ENCODE data around the gene PMPCA.

DNA sequence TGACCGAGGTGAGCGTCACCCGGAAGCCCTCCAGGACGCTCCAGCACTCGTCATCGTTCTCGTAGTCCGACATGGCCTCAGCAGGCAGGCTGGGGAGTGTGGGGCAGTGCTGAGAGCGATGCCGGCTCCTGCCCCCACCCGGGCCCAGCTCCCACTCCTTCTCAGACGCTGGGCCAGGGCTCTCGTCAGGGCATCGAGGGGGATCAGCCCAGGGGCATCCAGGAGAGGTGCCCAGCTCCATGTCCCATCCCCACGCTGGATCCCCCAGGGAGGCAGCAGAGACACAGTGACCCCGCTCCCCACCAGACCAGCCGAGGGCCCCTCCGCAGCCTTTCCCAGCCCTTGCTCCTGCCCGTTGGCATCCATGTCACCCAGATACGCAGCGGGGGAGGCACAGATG, 38.5 kb upstream of the PMPCA start:
- TF ChIP-seq, protein P1, sequence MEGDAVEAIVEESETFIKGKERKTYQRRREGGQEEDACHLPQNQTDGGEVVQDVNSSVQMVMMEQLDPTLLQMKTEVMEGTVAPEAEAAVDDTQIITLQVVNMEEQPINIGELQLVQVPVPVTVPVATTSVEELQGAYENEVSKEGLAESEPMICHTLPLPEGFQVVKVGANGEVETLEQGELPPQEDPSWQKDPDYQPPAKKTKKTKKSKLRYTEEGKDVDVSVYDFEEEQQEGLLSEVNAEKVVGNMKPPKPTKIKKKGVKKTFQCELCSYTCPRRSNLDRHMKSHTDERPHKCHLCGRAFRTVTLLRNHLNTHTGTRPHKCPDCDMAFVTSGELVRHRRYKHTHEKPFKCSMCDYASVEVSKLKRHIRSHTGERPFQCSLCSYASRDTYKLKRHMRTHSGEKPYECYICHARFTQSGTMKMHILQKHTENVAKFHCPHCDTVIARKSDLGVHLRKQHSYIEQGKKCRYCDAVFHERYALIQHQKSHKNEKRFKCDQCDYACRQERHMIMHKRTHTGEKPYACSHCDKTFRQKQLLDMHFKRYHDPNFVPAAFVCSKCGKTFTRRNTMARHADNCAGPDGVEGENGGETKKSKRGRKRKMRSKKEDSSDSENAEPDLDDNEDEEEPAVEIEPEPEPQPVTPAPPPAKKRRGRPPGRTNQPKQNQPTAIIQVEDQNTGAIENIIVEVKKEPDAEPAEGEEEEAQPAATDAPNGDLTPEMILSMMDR (IDR thresholded peaks at IDR 0.05; ENCODE audit: insufficient read depth, low read length), result no peak
- TF ChIP-seq POLR2AphosphoS5 (IDR thresholded peaks at IDR 0.05; ENCODE audit: low read depth), result no peak
- TF ChIP-seq GABPA (IDR thresholded peaks at IDR 0.05; ENCODE audit: low read depth), result no peak
- TF ChIP-seq, protein P2, sequence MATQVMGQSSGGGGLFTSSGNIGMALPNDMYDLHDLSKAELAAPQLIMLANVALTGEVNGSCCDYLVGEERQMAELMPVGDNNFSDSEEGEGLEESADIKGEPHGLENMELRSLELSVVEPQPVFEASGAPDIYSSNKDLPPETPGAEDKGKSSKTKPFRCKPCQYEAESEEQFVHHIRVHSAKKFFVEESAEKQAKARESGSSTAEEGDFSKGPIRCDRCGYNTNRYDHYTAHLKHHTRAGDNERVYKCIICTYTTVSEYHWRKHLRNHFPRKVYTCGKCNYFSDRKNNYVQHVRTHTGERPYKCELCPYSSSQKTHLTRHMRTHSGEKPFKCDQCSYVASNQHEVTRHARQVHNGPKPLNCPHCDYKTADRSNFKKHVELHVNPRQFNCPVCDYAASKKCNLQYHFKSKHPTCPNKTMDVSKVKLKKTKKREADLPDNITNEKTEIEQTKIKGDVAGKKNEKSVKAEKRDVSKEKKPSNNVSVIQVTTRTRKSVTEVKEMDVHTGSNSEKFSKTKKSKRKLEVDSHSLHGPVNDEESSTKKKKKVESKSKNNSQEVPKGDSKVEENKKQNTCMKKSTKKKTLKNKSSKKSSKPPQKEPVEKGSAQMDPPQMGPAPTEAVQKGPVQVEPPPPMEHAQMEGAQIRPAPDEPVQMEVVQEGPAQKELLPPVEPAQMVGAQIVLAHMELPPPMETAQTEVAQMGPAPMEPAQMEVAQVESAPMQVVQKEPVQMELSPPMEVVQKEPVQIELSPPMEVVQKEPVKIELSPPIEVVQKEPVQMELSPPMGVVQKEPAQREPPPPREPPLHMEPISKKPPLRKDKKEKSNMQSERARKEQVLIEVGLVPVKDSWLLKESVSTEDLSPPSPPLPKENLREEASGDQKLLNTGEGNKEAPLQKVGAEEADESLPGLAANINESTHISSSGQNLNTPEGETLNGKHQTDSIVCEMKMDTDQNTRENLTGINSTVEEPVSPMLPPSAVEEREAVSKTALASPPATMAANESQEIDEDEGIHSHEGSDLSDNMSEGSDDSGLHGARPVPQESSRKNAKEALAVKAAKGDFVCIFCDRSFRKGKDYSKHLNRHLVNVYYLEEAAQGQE (IDR thresholded peaks at IDR 0.05; ENCODE audit: insufficient replicate concordance, low read depth), result no peak
- TF ChIP-seq SPI1 (IDR thresholded peaks at IDR 0.05; ENCODE audit: borderline replicate concordance, low read depth), result no peak
